HepG2 (cell line): ENCODE data around the gene ZDHHC7. TPM values are rescaled to one million over a fixed set of nuclear protein-coding genes. Genes with fewer than 3 reads are reported as not detected.

ENCODE experiments used
- ATM ChIP-seq: fragments of 450-650 bp; IDR thresholded peaks from 2 replicates; pipeline ENCODE4 v1.7.1; 2017; ENCODE audit warnings: mild to moderate bottlenecking, borderline replicate concordance
- CC2D1A ChIP-seq: sonication (generic); formaldehyde crosslinking; IDR thresholded peaks from 2 replicates; pipeline ENCODE4 v1.8.1; 2023; ENCODE audit warnings: mild to moderate bottlenecking, missing genetic modification reagents
- CHD2 ChIP-seq: IDR thresholded peaks from 2 replicates; pipeline ENCODE4 v1.6.1; 2011; ENCODE audit warnings: low read depth, low read length, improper control_type of control experiment
- CREM ChIP-seq, 2 experiments: sonication (generic) in 1 of 2; formaldehyde crosslinking in 1 of 2; IDR thresholded peaks; 2 replicates each; pipeline versions ENCODE4 v1.4.0 to v1.6.1; 2016 to 2020; ENCODE audit warnings: antibody characterized with exemption in 1 of 2, mild to moderate bottlenecking in 1 of 2, missing genetic modification reagents in 1 of 2
- GTF3A ChIP-seq: sonication (generic); formaldehyde crosslinking; conservative IDR thresholded peaks from 2 replicates; pipeline ENCODE4 v1.4.0; 2020; ENCODE audit warnings: mild to moderate bottlenecking, missing genetic modification reagents
- IRF2 ChIP-seq: IDR thresholded peaks from 2 replicates; pipeline ENCODE4 v1.6.1; 2018; ENCODE audit warnings: missing genetic modification reagents, missing compliant biosample characterization
- KDM3A ChIP-seq: IDR thresholded peaks from 2 replicates; pipeline ENCODE4 v1.6.1; 2018; ENCODE audit warnings: low read depth, missing compliant biosample characterization
- NCOR1 ChIP-seq: fragments of 200-600 bp; sonication (generic); IDR thresholded peaks from 2 replicates; pipeline ENCODE4 v1.7.0; 2017; ENCODE audit warnings: antibody characterized with exemption, low read length, borderline replicate concordance
- NFE2L1 ChIP-seq: sonication (generic); formaldehyde crosslinking; IDR thresholded peaks from 2 replicates; pipeline ENCODE4 v1.4.0; 2020; ENCODE audit warnings: missing genetic modification reagents, mild to moderate bottlenecking, borderline replicate concordance
- NFYC ChIP-seq: IDR thresholded peaks from 2 replicates; pipeline ENCODE4 v1.6.1; 2016; ENCODE audit warnings: missing genetic modification reagents, missing compliant biosample characterization
- NR2C2 ChIP-seq: sonication (generic); formaldehyde crosslinking; IDR thresholded peaks from 2 replicates; pipeline ENCODE4 v1.4.0; 2020; ENCODE audit warnings: missing genetic modification reagents, mild to moderate bottlenecking, moderate library complexity, borderline replicate concordance
- NRL ChIP-seq: sonication (generic); formaldehyde crosslinking; IDR thresholded peaks from 2 replicates; pipeline ENCODE4 v1.5.0; 2020; ENCODE audit warnings: missing genetic modification reagents, mild to moderate bottlenecking, moderate library complexity, borderline replicate concordance
- SMAD9 ChIP-seq: sonication (generic); formaldehyde crosslinking; IDR thresholded peaks from 2 replicates; pipeline ENCODE4 v1.5.1; 2020; ENCODE audit warnings: mild to moderate bottlenecking, missing genetic modification reagents
- SNAI1 ChIP-seq: sonication (generic); formaldehyde crosslinking; IDR thresholded peaks from 2 replicates; pipeline ENCODE4 v1.5.0; 2020; ENCODE audit warnings: mild to moderate bottlenecking, missing genetic modification reagents, borderline replicate concordance
- SRSF1 ChIP-seq: fragments of 200-400 bp; formaldehyde crosslinking; optimal IDR thresholded peaks from 2 replicates; pipeline ENCODE3; 2017; ENCODE audit warnings: mild to moderate bottlenecking, low read depth, low read length, moderate library complexity
- YEATS4 ChIP-seq: sonication (generic); formaldehyde crosslinking; IDR thresholded peaks from 2 replicates; pipeline ENCODE4 v1.4.0; 2020; ENCODE audit warnings: missing genetic modification reagents, borderline replicate concordance
- ZNF160 ChIP-seq: sonication (generic); formaldehyde crosslinking; IDR thresholded peaks from 2 replicates; pipeline ENCODE4 v1.8.0; 2022; ENCODE audit warnings: mild to moderate bottlenecking, inconsistent platforms, missing genetic modification reagents
- ZNF30 ChIP-seq: sonication (generic); formaldehyde crosslinking; IDR thresholded peaks from 2 replicates; pipeline ENCODE4 v1.5.0; 2020; ENCODE audit warnings: mild to moderate bottlenecking, missing genetic modification reagents
- ZNF597 ChIP-seq: sonication (generic); formaldehyde crosslinking; IDR thresholded peaks from 2 replicates; pipeline ENCODE4 v1.5.0; 2020; ENCODE audit warnings: missing genetic modification reagents
- ZNF615 ChIP-seq: sonication (generic); formaldehyde crosslinking; IDR thresholded peaks from 2 replicates; pipeline ENCODE4 v1.5.0; 2020; ENCODE audit warnings: mild to moderate bottlenecking, missing genetic modification reagents, borderline replicate concordance
- ZNF616 ChIP-seq: sonication (generic); formaldehyde crosslinking; IDR thresholded peaks from 2 replicates; pipeline ENCODE4 v1.5.0; 2020; ENCODE audit warnings: low read depth, mild to moderate bottlenecking, missing genetic modification reagents
- ZSCAN9 ChIP-seq: IDR thresholded peaks from 2 replicates; pipeline ENCODE4 v1.6.1; 2016; ENCODE audit warnings: borderline replicate concordance
- polyA plus RNA-seq, 8 experiments: library from polyadenylated mRNA; depleted of rRNA in 3 of 8; stranded (reverse) in 7 of 8; unstranded in 1 of 8; fragments of >200 nt; fragmentation: Illumina TruSeq in 4 of 8; extraction: Trizol in 4 of 8; gene quantifications; 2 replicates each; pipeline versions ENCODE4 v1.2.1 to v1.2.3, GENCODE V29; 2011 to 2016; ENCODE audit warnings: low read depth in 4 of 8, missing spikeins in 1 of 8, mixed read lengths in 1 of 8; ENCODE audit not compliant: insufficient read depth in 1 of 8
- total RNA-seq, 5 experiments: library from RNA; depleted of rRNA; stranded (reverse); fragments of >200 nt; fragmentation: Illumina TruSeq; extraction: Trizol; gene quantifications; 2 replicates each; pipeline ENCODE4 v1.2.3, GENCODE V29; 2016; ENCODE audit warnings: low read depth in 1 of 5
- TF ChIP-seq, protein P1 (sequence below): IDR thresholded peaks from 2 replicates; pipeline ENCODE4 v1.6.1; 2016; ENCODE audit warnings: low read depth, borderline replicate concordance
- TF ChIP-seq, protein P2 (sequence below): IDR thresholded peaks from 2 replicates; pipeline ENCODE4 v1.6.1; 2016; ENCODE audit warnings: low read depth, missing genetic modification reagents, missing compliant biosample characterization

ZDHHC7 gene
- total and polyA plus RNA-seq, 2 of the 13 experiments (the other 11 are each of a cell fraction or from before 2014, with no cell fraction given) = 46.8 to 67.6 TPM

GRCh38 chr16:84924331-84925091 lies 86.8 kb downstream of the ZDHHC7 start (continued):
- TF ChIP-seq KDM3A (CRISPR knock-in tag) (0 out of 2 replicates have a peak, but pooled peaks have one; percentile 13), CREM (IDR thresholded peaks at IDR 0.05) (no peak), CREM (CRISPR knock-in tag; IDR thresholded peaks at IDR 0.05) (no peak), IRF2 (CRISPR knock-in tag) (no peak), ZNF160 (CRISPR knock-in tag) (peak; percentile 39; the same call in 1 of the 2 replicates), ZNF597 (CRISPR knock-in tag) (no peak), SMAD9 (CRISPR knock-in tag) (no peak; the same call in 1 of the 2 replicates), NFE2L1 (CRISPR knock-in tag) (0 out of 2 replicates have a peak, but pooled peaks have one; percentile 62), ATM (no peak), ZNF30 (peak; percentile 91; the same call in 1 of the 2 replicates), SNAI1 (no peak), YEATS4 (CRISPR knock-in tag) (no peak), CC2D1A (no peak), ZNF616 (CRISPR knock-in tag) (no peak), ZSCAN9 (CRISPR knock-in tag) (no peak), NFYC (CRISPR knock-in tag) (peak; percentile 52), SRSF1 (no peak), GTF3A (CRISPR knock-in tag) (no peak), ZNF615 (CRISPR knock-in tag) (no peak), NR2C2 (CRISPR knock-in tag) (no peak), NCOR1 (peak; percentile 9; the same call in 1 of the 2 replicates), CHD2 (0 out of 2 replicates have a peak, but pooled peaks have one; percentile 46), NRL (peak; percentile 86)
- TF ChIP-seq, protein P1, sequence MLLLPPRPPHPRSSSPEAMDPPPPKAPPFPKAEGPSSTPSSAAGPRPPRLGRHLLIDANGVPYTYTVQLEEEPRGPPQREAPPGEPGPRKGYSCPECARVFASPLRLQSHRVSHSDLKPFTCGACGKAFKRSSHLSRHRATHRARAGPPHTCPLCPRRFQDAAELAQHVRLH (CRISPR knock-in tag) = no peak
- TF ChIP-seq, protein P2, sequence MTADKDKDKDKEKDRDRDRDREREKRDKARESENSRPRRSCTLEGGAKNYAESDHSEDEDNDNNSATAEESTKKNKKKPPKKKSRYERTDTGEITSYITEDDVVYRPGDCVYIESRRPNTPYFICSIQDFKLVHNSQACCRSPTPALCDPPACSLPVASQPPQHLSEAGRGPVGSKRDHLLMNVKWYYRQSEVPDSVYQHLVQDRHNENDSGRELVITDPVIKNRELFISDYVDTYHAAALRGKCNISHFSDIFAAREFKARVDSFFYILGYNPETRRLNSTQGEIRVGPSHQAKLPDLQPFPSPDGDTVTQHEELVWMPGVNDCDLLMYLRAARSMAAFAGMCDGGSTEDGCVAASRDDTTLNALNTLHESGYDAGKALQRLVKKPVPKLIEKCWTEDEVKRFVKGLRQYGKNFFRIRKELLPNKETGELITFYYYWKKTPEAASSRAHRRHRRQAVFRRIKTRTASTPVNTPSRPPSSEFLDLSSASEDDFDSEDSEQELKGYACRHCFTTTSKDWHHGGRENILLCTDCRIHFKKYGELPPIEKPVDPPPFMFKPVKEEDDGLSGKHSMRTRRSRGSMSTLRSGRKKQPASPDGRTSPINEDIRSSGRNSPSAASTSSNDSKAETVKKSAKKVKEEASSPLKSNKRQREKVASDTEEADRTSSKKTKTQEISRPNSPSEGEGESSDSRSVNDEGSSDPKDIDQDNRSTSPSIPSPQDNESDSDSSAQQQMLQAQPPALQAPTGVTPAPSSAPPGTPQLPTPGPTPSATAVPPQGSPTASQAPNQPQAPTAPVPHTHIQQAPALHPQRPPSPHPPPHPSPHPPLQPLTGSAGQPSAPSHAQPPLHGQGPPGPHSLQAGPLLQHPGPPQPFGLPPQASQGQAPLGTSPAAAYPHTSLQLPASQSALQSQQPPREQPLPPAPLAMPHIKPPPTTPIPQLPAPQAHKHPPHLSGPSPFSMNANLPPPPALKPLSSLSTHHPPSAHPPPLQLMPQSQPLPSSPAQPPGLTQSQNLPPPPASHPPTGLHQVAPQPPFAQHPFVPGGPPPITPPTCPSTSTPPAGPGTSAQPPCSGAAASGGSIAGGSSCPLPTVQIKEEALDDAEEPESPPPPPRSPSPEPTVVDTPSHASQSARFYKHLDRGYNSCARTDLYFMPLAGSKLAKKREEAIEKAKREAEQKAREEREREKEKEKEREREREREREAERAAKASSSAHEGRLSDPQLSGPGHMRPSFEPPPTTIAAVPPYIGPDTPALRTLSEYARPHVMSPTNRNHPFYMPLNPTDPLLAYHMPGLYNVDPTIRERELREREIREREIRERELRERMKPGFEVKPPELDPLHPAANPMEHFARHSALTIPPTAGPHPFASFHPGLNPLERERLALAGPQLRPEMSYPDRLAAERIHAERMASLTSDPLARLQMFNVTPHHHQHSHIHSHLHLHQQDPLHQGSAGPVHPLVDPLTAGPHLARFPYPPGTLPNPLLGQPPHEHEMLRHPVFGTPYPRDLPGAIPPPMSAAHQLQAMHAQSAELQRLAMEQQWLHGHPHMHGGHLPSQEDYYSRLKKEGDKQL (CRISPR knock-in tag) = no peak
